Hepatocyte (in vitro differentiated cells): Measurements from ENCODE around the gene ANXA1.

Source experiments
- CTCF ChIP-seq: fragments of 200-600 bp; sonication (generic); IDR thresholded peaks from 2 replicates; pipeline ENCODE4 v1.5.1; 2016; ENCODE audit warnings: antibody characterized with exemption, mild to moderate bottlenecking; ENCODE audit not compliant: poor library complexity
- EZH2 ChIP-seq: fragments of 200-600 bp; sonication (generic); IDR thresholded peaks from 2 replicates; pipeline ENCODE4 v1.6.1; 2016; ENCODE audit warnings: antibody characterized with exemption, mild to moderate bottlenecking, borderline replicate concordance

GRCh38 chr9:73121375-73121935, 30.2 kb upstream of the ANXA1 start:
- no peak for TF ChIP-seq EZH2
- TF ChIP-seq CTCF, result no peak
